HG03520 (cell line): ENCODE measurements around the gene EFCAB11.
A peak's percentile ranks its signal among the peaks of the same experiment; 100 is the strongest.

ENCODE experiments used
- ATAC-seq: cut with Tn5 transposase; IDR thresholded peaks from one replicate; pipeline ENCODE4 v1.9.1; 2021; ENCODE audit warnings: mild to moderate bottlenecking, moderate library complexity; ENCODE audit not compliant: unreplicated experiment

Gene EFCAB11

GRCh38 chr14:89957791-89958190 is 3.3 kb upstream of the EFCAB11 start:
- ATAC-seq: no peak

- ATAC-seq: no peak
Measured at GRCh38 chr14:89957376-89957775, 2.8 kb upstream of the EFCAB11 start.

GRCh38 chr14:89956661-89957009 is 2.1 kb upstream of the EFCAB11 start:
- no peak for ATAC-seq

- ATAC-seq: peak; percentile 56
Measured at GRCh38 chr14:89955745-89956660, 1.5 kb upstream of the EFCAB11 start, which contains the start of gene TDP1. Gene TDP1 (plus strand): TSS chr14:89955927. CDS start chr14:89963115, 7,188 bp downstream.

- peak; percentile 2 for ATAC-seq
Measured at GRCh38 chr14:89955022-89955744, 653 bp upstream of the EFCAB11 start.

GRCh38 chr14:89953602-89954001 is 928 bp downstream of the EFCAB11 start:
- no peak for ATAC-seq

- no peak for ATAC-seq
Measured at GRCh38 chr14:89952576-89952975, 2.0 kb downstream of the EFCAB11 start.

- no peak for ATAC-seq
Measured at GRCh38 chr14:89947344-89947743, 7.2 kb downstream of the EFCAB11 start.

- no peak for ATAC-seq
Measured at GRCh38 chr14:89941830-89942377, 12.6 kb downstream of the EFCAB11 start.

GRCh38 chr14:89936654-89937185 is 17.8 kb downstream of the EFCAB11 start:
- no peak for ATAC-seq

- no peak for ATAC-seq
Measured at GRCh38 chr14:89933002-89933401, 21.5 kb downstream of the EFCAB11 start.

- ATAC-seq: no peak
Measured at GRCh38 chr14:89927186-89927865, 27.2 kb downstream of the EFCAB11 start.

- no peak for ATAC-seq
Measured at GRCh38 chr14:89926694-89927093, 27.8 kb downstream of the EFCAB11 start.

- no peak for ATAC-seq
Measured at GRCh38 chr14:89924268-89924667, 30.3 kb downstream of the EFCAB11 start.

- ATAC-seq: no peak
Measured at GRCh38 chr14:89922031-89922907, 32.3 kb downstream of the EFCAB11 start.

- ATAC-seq: no peak
Measured at GRCh38 chr14:89921346-89921745, 33.2 kb downstream of the EFCAB11 start.

- no peak for ATAC-seq
Measured at GRCh38 chr14:89920056-89920455, 34.5 kb downstream of the EFCAB11 start.

GRCh38 chr14:89918721-89919120 is 35.8 kb downstream of the EFCAB11 start:
- no peak for ATAC-seq

- no peak for ATAC-seq
Measured at GRCh38 chr14:89915114-89915878, 39.2 kb downstream of the EFCAB11 start.
